Muscle of back (tissue), 11 donors: ENCODE data around the gene NOTUM. TPM values are rescaled to one million over a fixed set of nuclear protein-coding genes. Genes with fewer than 3 reads are reported as not detected.
"Not testable (repeated sequence)": the region's sequence is repeated elsewhere in the genome, so short reads cannot be mapped to it uniquely, and the experiment has no call there.

Experiments used
- DNase-seq, 3 donors: peaks; one replicate each; pipeline versions ENCODE4 v3.0.0 to v3.0.0-alpha.2; 2013
- polyA plus RNA-seq, 10 donors: library from polyadenylated mRNA; unstranded; fragments of 120-200 nt; gene quantifications; one replicate each; pipeline ENCODE4 v1.2.1, GENCODE V29; 2013; ENCODE audit not compliant: insufficient read length in 10 of 10

The NOTUM gene
- polyA plus RNA-seq, 10 donors = 1.5 to 4.2 (median 2.8) TPM

GRCh38 chr17:81924557-81925532 lies 36.1 kb downstream of the NOTUM start:
- DNase-seq = no peak

- peak; percentile 63 to 70 (median 65) for DNase-seq
Measured at GRCh38 chr17:81923302-81924260, 37.4 kb downstream of the NOTUM start.

- DNase-seq = no peak
Measured at GRCh38 chr17:81922566-81923301, 38.3 kb downstream of the NOTUM start.

- DNase-seq = no peak
Measured at GRCh38 chr17:81921996-81922565, 38.9 kb downstream of the NOTUM start.

DNA sequence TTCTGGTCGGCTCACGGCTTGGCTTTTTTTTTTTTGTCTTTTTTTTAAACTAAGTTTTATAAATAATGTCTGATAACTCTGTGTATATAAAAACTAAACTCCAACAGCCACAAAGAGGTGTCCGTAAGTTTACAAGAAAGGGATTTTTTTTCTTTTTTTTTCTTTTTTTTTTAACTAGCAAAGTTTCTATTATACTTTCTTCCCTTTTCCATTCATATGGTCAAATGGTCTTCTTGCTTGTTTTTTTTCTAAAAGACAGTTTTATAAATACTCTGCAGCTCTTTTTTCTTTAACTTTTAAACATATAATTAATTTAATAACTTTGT lies 39.5 kb downstream of the NOTUM start:
- no peak for DNase-seq

GRCh38 chr17:81920612-81921536 lies 40.1 kb downstream of the NOTUM start:
- DNase-seq = no peak

GRCh38 chr17:81918832-81919545 lies 42.0 kb downstream of the NOTUM start:
- no peak for DNase-seq

GRCh38 chr17:81918333-81918669 lies 42.7 kb downstream of the NOTUM start:
- not testable (repeated sequence) for DNase-seq

- peak; percentile 66 to 88 (median 82) for DNase-seq
Measured at GRCh38 chr17:81917565-81918332, 43.2 kb downstream of the NOTUM start, which contains the start of gene SIRT7. Gene SIRT7 (minus strand): TSS chr17:81918176. CDS start chr17:81918131, 45 bp downstream.

DNA sequence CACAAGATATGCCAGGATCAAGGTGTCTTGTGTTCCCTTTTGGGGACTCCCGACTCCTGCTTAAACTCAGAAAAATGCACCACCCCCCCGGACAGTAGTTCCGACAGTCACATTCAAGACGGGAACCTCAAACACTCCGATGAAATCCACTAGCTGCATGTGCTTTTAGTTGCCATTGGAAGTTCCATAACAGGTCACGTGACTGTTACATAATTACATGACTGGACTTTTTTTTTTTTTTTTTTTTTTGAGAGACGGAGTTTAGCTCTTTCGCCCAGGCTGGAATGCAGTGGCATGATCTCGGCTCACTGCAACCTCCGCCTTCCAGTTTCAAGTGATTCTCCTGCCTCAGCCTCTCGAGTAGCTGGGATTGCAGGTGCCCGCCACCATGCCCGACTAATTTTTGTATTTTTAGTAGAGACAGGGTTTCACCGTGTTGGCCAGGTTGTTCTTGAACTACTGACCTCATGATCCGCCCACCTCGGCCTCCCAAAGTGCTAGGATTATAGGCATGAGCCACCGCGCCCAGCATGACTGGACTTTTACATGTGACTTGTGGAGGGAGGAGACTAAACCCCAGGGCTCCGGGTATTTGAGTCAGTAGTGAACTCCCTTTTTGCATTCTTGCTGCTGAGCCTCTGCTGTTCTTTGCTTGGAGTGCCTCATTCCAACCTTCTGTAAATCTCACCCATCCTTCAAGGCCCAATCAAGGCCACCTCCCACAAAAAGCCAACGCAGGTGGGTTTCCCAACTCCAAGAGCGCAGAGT lies 44.6 kb downstream of the NOTUM start:
- DNase-seq = no peak

- DNase-seq = no peak
Measured at GRCh38 chr17:81915331-81915730, 45.7 kb downstream of the NOTUM start.

GRCh38 chr17:81914103-81914850 lies 46.7 kb downstream of the NOTUM start:
- no peak for DNase-seq

DNA sequence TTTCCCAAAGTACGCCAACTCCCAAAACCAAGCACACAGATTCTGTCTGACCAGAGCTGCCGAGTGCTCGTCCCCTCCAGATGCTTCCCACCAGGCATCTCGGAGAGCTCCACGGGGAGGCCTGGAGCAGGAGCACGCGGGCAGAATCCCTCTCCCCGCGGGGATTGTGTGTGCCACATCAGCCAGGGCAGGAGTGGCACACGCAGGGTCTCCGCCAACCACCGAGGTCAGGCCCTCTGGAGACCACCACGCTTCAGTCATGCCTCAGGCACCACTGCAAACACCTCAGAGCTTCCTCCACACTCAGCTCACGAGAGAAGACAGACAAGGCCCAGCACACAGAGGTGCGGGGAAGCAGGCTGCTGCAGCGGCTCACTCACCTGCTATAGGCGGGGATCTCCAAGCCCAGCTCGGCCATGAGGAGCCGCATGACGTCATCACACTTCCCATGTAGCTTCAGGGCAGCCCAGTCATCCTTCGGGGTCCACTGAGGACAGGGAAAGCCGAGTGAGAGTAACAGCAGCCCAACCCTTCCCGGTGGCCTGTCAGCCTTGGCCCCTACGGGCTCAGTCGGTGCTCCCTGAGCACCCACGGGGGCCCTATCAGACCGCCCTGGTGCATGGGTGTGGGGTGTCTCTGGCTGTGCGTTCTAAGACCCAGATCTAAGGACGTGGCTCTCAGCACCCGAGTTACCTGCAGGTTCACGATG lies 47.4 kb downstream of the NOTUM start:
- DNase-seq = no peak

DNA sequence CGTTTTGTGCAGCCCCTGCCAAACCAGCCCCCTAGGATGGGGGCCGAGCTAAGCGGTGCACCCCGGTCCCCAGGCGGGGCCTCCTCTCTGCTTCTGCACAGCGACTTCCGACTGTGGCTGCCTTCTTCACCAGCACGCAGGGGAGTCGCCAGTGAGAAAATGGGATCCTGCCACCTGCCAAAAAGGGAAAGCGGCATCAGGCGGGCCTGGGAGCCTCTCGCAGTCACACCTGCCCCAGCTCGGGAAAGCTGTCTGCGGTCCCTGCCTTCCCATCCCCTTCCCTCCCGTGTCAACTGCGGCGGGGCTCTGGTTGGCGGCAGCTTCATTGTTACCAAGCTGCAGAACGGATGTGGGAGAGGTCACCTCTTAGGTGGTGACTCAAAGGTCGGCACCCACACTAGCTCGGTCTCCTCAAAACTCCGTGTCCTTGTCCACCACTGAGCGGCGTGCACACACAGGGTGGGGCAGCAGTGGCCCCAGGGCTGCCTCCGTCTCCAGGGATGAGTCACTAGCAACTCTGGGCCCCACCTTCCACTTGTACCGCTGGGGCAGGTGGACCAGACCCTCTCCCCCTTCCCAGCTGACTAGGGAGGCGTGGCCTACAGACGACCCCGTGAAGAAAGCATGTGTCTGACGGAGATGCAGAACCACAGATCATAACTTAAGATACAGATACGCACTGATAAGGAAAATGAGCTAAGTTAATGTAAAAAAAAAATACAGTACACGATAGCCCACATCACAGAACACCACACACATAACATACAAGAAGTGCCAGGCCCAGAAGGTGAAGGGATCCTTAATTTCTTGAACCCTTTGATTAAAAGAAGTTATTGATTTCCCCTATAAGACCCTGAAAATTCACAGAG lies 48.3 kb downstream of the NOTUM start:
- no peak for DNase-seq

DNA sequence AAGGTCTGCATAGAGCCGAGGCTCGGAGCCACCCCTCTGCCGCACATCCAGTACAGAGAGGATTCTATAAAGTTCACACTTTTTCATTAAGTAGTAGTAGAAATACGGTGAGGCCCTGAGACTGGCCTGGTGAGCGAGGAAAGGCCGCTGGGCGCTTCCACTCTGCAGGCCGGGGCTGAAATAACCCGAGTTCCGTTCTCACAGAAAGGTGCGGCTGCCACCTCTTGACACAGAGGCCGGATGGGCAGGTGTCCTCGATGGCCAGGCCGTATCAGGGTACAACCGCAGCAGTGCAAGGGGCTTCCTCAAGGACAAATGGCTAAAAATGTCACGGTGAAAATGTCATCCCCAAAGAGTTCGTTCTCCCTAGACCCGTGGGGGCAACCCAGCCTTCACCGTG lies 49.0 kb downstream of the NOTUM start:
- DNase-seq = no peak
